HG03039 (cell line): ENCODE results near the gene SHISA6.

Experiments used
- ATAC-seq: cut with Tn5 transposase; IDR thresholded peaks from one replicate; pipeline ENCODE4 v1.9.1; 2021; ENCODE audit warnings: mild to moderate bottlenecking, moderate library complexity; ENCODE audit not compliant: unreplicated experiment

Gene SHISA6

GRCh38 chr17:11264183-11264871 is 23.3 kb downstream of the SHISA6 start:
- no peak for ATAC-seq

- no peak for ATAC-seq
Observed at GRCh38 chr17:11267999-11268575, 27.1 kb downstream of the SHISA6 start.

GRCh38 chr17:11269210-11269609 is 28.2 kb downstream of the SHISA6 start:
- ATAC-seq = no peak

- no peak for ATAC-seq
Observed at GRCh38 chr17:11272191-11272590, 31.2 kb downstream of the SHISA6 start.

GRCh38 chr17:11273596-11273995 is 32.6 kb downstream of the SHISA6 start:
- no peak for ATAC-seq

- ATAC-seq = no peak
Observed at GRCh38 chr17:11274106-11274505, 33.1 kb downstream of the SHISA6 start.

- ATAC-seq = no peak
Observed at GRCh38 chr17:11276486-11276885, 35.5 kb downstream of the SHISA6 start.

- ATAC-seq = no peak
Observed at GRCh38 chr17:11278186-11278991, 37.4 kb downstream of the SHISA6 start.

- ATAC-seq = no peak
Observed at GRCh38 chr17:11278992-11279270, 37.9 kb downstream of the SHISA6 start.

- no peak for ATAC-seq
Observed at GRCh38 chr17:11279776-11280344, 38.8 kb downstream of the SHISA6 start.

- ATAC-seq = no peak
Observed at GRCh38 chr17:11282586-11282985, 41.6 kb downstream of the SHISA6 start.

- ATAC-seq = no peak
Observed at GRCh38 chr17:11284811-11285210, 43.8 kb downstream of the SHISA6 start.

- ATAC-seq = no peak
Observed at GRCh38 chr17:11285946-11286345, 44.9 kb downstream of the SHISA6 start.

GRCh38 chr17:11287791-11288190 is 46.8 kb downstream of the SHISA6 start:
- no peak for ATAC-seq

- ATAC-seq = no peak
Observed at GRCh38 chr17:11290814-11291213, 49.8 kb downstream of the SHISA6 start.

- ATAC-seq = no peak
Observed at GRCh38 chr17:11292491-11292890, 51.5 kb downstream of the SHISA6 start.

- ATAC-seq = no peak
Observed at GRCh38 chr17:11293480-11293879, 52.5 kb downstream of the SHISA6 start.

- ATAC-seq = no peak
Observed at GRCh38 chr17:11294826-11295225, 53.8 kb downstream of the SHISA6 start.

- ATAC-seq = no peak
Observed at GRCh38 chr17:11296994-11297393, 56.0 kb downstream of the SHISA6 start.

- ATAC-seq = no peak
Observed at GRCh38 chr17:11298401-11298800, 57.4 kb downstream of the SHISA6 start.

- ATAC-seq = no peak
Observed at GRCh38 chr17:11300201-11300600, 59.2 kb downstream of the SHISA6 start.

GRCh38 chr17:11300738-11301137 is 59.7 kb downstream of the SHISA6 start:
- no peak for ATAC-seq
